CD4-positive, alpha-beta T cell treated with Interleukin-15 for 1 hour (primary cell): Measurements from ENCODE around the gene DUSP28.
A peak's percentile ranks its signal among the peaks of the same experiment; 100 is the strongest.

Source experiments
- DNase-seq: peaks from one replicate; pipeline ENCODE4 v3.0.0-alpha.2; 2020

Gene DUSP28

GRCh38 chr2:240586919-240587800 lies 27.0 kb downstream of the DUSP28 start:
- DNase-seq: peak; percentile 38

GRCh38 chr2:240588006-240588655 lies 28.0 kb downstream of the DUSP28 start:
- DNase-seq: no peak

GRCh38 chr2:240588669-240589068 lies 28.5 kb downstream of the DUSP28 start:
- DNase-seq: no peak

- DNase-seq: no peak
These were observed 29.2 kb downstream of the DUSP28 start for GRCh38 chr2:240589375-240589774.

- no peak for DNase-seq
These were observed 29.8 kb downstream of the DUSP28 start for GRCh38 chr2:240589850-240590525.

GRCh38 chr2:240590681-240591111 lies 30.5 kb downstream of the DUSP28 start:
- no peak for DNase-seq

- no peak for DNase-seq
These were observed 31.1 kb downstream of the DUSP28 start for GRCh38 chr2:240591226-240591625.

- no peak for DNase-seq
These were observed 31.6 kb downstream of the DUSP28 start for GRCh38 chr2:240591784-240592183.

GRCh38 chr2:240593026-240593702 lies 33.0 kb downstream of the DUSP28 start:
- no peak for DNase-seq

GRCh38 chr2:240593703-240594451 lies 33.7 kb downstream of the DUSP28 start:
- peak; percentile 16 for DNase-seq

- peak; percentile 12 for DNase-seq
These were observed 34.6 kb downstream of the DUSP28 start for GRCh38 chr2:240594511-240595380.

GRCh38 chr2:240595381-240596079 lies 35.4 kb downstream of the DUSP28 start:
- DNase-seq: peak; percentile 33

- DNase-seq: no peak
These were observed 35.9 kb downstream of the DUSP28 start for GRCh38 chr2:240596080-240596460.

GRCh38 chr2:240596491-240596931 lies 36.4 kb downstream of the DUSP28 start:
- peak; percentile 10 for DNase-seq

- no peak for DNase-seq
These were observed 36.9 kb downstream of the DUSP28 start for GRCh38 chr2:240597054-240597418.

- DNase-seq: no peak
These were observed 37.4 kb downstream of the DUSP28 start for GRCh38 chr2:240597419-240598181.

GRCh38 chr2:240598311-240598911 lies 38.3 kb downstream of the DUSP28 start:
- peak; percentile 15 for DNase-seq

- DNase-seq: peak; percentile 10
These were observed 39.0 kb downstream of the DUSP28 start for GRCh38 chr2:240599141-240599583.

- DNase-seq: peak; percentile 6
These were observed 40.3 kb downstream of the DUSP28 start for GRCh38 chr2:240600451-240600961.
